ENCODE measurements around the gene HSFX2. TPM values are rescaled to one million over a fixed set of nuclear protein-coding genes. Genes with fewer than 3 reads are reported as not detected.
A peak's percentile ranks its signal among the peaks of the same experiment; 100 is the strongest.

Gene HSFX2
- total RNA-seq, 1 experiment from 2014 or later = not detected

DNA sequence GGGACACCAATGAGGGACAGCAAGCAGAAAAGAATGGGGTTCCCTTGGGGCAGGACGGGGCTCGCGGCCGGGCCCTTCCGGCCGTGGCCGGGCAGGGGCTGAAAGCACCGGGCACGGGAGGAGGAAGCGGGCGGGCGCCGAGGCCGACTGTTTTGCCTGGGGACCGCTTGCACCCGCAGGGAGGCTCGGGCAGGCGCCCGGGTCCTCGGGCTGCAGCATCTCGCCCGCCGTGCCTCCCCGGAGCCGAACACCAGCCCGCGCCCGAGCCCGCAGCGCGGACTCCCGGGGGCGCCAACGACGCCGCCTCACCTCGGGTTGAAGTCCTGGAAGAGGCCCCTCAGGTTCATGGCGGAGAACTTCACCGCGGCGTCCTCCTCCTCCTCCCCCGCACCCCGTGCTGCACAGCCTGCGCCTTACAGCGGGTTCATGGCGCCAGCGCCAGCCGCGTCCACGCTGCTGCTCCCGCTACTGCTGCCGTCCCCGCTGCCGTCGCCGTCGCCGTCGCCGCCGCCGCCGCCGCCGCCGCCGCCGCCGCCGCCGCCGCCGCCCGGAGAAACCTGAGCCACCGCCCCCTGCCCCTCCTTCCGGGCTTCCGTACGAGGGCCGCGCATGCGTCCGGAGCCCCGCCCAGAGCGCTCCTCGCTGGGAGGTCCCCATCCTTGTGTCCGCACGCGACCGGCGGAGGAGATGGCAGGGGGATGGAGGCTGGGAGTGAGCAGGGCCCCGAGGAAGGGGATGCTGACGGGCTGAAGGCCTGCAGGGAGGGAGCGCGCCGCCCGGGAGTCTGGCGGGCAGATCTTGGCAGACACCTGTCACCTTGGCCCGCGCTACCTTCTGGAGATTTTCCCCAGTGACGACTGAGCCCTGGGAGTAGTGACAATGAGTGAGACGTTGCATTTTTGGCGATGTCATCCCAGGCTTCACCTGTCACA, 36.4 kb upstream of the HSFX2 start, which contains the start of gene TMEM185A:
TSS of gene TMEM185A (minus strand) at position 559 of the 932 bp plus-strand sequence. CDS start at position 347, 212 bp downstream.
- intact Hi-C loops (cut with micrococcal nuclease) = no loop called here
- ChIA-PET POLR2A (no interaction called here), CTCF (no interaction called here), RAD21 (ENCODE audit: low non-redundant PET in 1 of 2, low total read pairs in 2 of 2, uncharacterized antibody in 2 of 2, unreplicated experiment in 2 of 2) (no interaction called here)
- no peaks in the 10 kb centered on the region; a peak in 1 of 4 replicates for H3K36me3 ChIP-seq (ENCODE audit: control insufficient read depth in 1 of 2, insufficient read depth in 2 of 2, low read length in 2 of 2)
- H2AFZ ChIP-seq (ENCODE audit: low read depth, low read length, poor library complexity, severe bottlenecking) = no peak within 1 kb of the TSS
- H3K9me2 ChIP-seq (ENCODE audit: insufficient read depth) = no peaks in the 10 kb centered on the region
- H3K79me2 ChIP-seq (ENCODE audit: insufficient read depth, low read length) = peaks cover 16% of the 10 kb centered on the region
- peak within 1 kb of the TSS; percentile 76 for H3K4me2 ChIP-seq (ENCODE audit: low read length)
- ATAC-seq (peak; percentile 86), DNase-seq (ENCODE audit: low read depth, low spot score) (peak; percentile 33)
- no peaks in the 10 kb centered on the region for H3K27me3 ChIP-seq (ENCODE audit: insufficient read depth, low read length)
- peak within 1 kb of the TSS; percentile 48; the same call in 1 of the 2 replicates for H3K27ac ChIP-seq (ENCODE audit: low read depth, low read length)
- TF ChIP-seq SIN3A (IDR thresholded peaks at IDR 0.05; ENCODE audit: low read depth) (peak; percentile 48; the same call in 1 of the 2 replicates), EGR1 (IDR thresholded peaks at IDR 0.05; ENCODE audit: low read depth) (peak; percentile 48; the same call in 1 of the 2 replicates), RAD21 (IDR thresholded peaks at IDR 0.05; ENCODE audit: low read depth) (no peak), TCF7L2 (IDR thresholded peaks at IDR 0.05; ENCODE audit: borderline replicate concordance, extremely low read depth, insufficient read depth, insufficient read length) (no peak), ZBTB33 (IDR thresholded peaks at IDR 0.05; ENCODE audit: extremely low read depth, insufficient replicate concordance, low read length) (no peak), POLR2A (IDR thresholded peaks at IDR 0.05; ENCODE audit: borderline replicate concordance, extremely low read depth, insufficient read depth, insufficient read length) (no peak), POLR2AphosphoS5 (IDR thresholded peaks at IDR 0.05; ENCODE audit: low read depth, low read length) (peak; percentile 57), EZH2 (IDR thresholded peaks at IDR 0.05) (no peak), ZFX (IDR thresholded peaks at IDR 0.05) (peak; percentile 23; the same call in 1 of the 2 replicates), CEBPB (IDR thresholded peaks at IDR 0.05; ENCODE audit: low read depth) (no peak), SRF (IDR thresholded peaks at IDR 0.05; ENCODE audit: low read depth) (no peak), SP1 (IDR thresholded peaks at IDR 0.05; ENCODE audit: low read depth) (no peak)
- TF ChIP-seq, protein P1, sequence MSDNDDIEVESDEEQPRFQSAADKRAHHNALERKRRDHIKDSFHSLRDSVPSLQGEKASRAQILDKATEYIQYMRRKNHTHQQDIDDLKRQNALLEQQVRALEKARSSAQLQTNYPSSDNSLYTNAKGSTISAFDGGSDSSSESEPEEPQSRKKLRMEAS (IDR thresholded peaks at IDR 0.05) = no peak; the same call in 1 of the 2 replicates
- no peaks in the 10 kb centered on the region for H4K20me1 ChIP-seq (ENCODE audit: insufficient read depth)
- no TSS peak for BruUV-seq (replicated peaks)
- H3K9me3 ChIP-seq (ENCODE audit: control insufficient read depth in 1 of 2, insufficient read depth in 1 of 2, low read depth in 1 of 2, low read length in 2 of 2) = no peaks in the 10 kb centered on the region
- peaks cover 2 to 14% of the 10 kb centered on the region in 2 experiments; a peak in 2 of 4 replicates for H3K4me1 ChIP-seq (ENCODE audit: control insufficient read depth in 1 of 2, insufficient read depth in 2 of 2, low read length in 2 of 2)
- peak within 1 kb of the TSS; percentile 61 for H3K9ac ChIP-seq (ENCODE audit: low read length)
- peak within 1 kb of the TSS; percentile 60 to 67 for H3K4me3 ChIP-seq (replicated peaks in 1 of 2; ENCODE audit: low read depth in 1 of 2, low read length in 2 of 2)
